Stimulated activated naive CD8-positive, alpha-beta T cell treated with anti-CD3 and anti-CD28 coated beads, Interleukin-15, Interleukin-2, amounts not matched to agents 100 ng/mL and 50 ng/mL, for 24 hours (primary cell): ENCODE data around the gene ENDOV.
A peak's percentile ranks its signal among the peaks of the same experiment; 100 is the strongest.

Experiments used
- H3K27ac Mint-ChIP-seq: one replicate; pipeline ENCODE4 v1.8.0; 2021; ENCODE audit warnings: mild to moderate bottlenecking, mixed read lengths
- H3K27me3 Mint-ChIP-seq: one replicate; pipeline ENCODE4 v1.8.0; 2021; ENCODE audit warnings: mixed read lengths
- H3K36me3 Mint-ChIP-seq: one replicate; pipeline ENCODE4 v1.8.0; 2021; ENCODE audit warnings: low read depth, mixed read lengths
- H3K4me1 Mint-ChIP-seq: one replicate; pipeline ENCODE4 v1.8.0; 2021; ENCODE audit warnings: low read depth, mixed read lengths
- H3K4me3 Mint-ChIP-seq: one replicate; pipeline ENCODE4 v1.8.0; 2021; ENCODE audit warnings: mild to moderate bottlenecking, mixed read lengths
- H3K9me3 Mint-ChIP-seq: one replicate; pipeline ENCODE4 v1.8.0; 2021; ENCODE audit warnings: mixed read lengths

Gene ENDOV

GRCh38 chr17:80382446-80382845, 32.5 kb upstream of the ENDOV start:
- Mint-ChIP-seq H3K9me3 (no peaks in the 10 kb centered on the region), H3K4me3 (no peak overlapping the region), H3K36me3 (peaks cover 93% of the 10 kb centered on the region), H3K27ac (no peak overlapping the region), H3K27me3 (no peaks in the 10 kb centered on the region), H3K4me1 (peaks cover 2% of the 10 kb centered on the region)

DNA sequence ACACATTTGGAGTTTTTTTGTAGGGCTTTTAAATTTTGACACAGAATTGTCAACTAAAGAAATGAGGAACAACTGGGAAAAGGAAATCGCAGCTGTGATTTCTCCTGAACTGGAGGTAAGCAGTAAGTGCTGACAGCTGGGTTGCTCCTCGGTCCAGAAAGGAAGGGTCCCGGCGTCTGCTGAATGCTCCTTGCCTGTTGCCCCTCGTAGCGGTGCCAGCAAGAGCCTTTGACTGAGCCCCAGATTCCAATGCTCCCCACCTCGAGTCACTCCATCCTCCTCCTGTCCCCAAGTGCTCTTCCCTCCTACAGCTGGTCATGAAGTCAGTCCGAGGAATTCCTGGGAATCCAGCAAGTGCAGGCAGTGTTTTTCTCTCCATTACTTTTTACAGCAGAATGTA, 32.0 kb upstream of the ENDOV start:
- Mint-ChIP-seq H3K4me3 (no peak overlapping the region), H3K27ac (peak overlapping the region; percentile 58), H3K36me3 (peaks cover 91% of the 10 kb centered on the region)

GRCh38 chr17:80384078-80384960, 30.6 kb upstream of the ENDOV start:
- no peaks in the 10 kb centered on the region for H3K9me3 Mint-ChIP-seq

More for the DNA sequence above, 32.0 kb upstream of the ENDOV start:
- Mint-ChIP-seq H3K27me3 (no peaks in the 10 kb centered on the region), H3K9me3 (no peaks in the 10 kb centered on the region), H3K4me1 (peaks cover 2% of the 10 kb centered on the region)

DNA sequence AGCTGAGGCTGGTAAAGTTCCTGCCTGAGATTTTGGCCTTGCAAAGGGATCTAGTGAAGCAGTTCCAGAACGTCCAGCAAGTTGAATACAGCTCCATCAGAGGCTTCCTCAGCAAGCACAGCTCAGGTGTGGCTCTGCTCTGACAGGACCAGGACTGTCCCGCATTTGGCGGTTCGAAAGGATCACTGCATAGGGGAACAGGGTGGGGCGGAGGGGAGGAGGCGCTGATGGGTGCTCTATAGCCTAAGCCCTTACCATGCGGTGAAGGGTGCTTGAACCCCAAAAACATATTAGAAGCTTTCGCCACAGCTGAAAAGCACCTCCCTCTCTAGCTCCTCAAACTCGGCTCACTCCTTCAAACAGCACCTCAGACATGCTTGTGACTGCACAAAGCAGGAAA, 29.9 kb upstream of the ENDOV start:
- Mint-ChIP-seq H3K27me3 (no peaks in the 10 kb centered on the region), H3K4me1 (peaks cover 2% of the 10 kb centered on the region), H3K4me3 (no peak overlapping the region), H3K9me3 (no peaks in the 10 kb centered on the region), H3K27ac (peak overlapping the region; percentile 60), H3K36me3 (peaks cover 90% of the 10 kb centered on the region)

More at GRCh38 chr17:80384078-80384960, 30.6 kb upstream of the ENDOV start:
- Mint-ChIP-seq H3K4me3 (no peak overlapping the region), H3K36me3 (peaks cover 90% of the 10 kb centered on the region), H3K27ac (peak overlapping the region; percentile 60), H3K4me1 (peaks cover 2% of the 10 kb centered on the region), H3K27me3 (no peaks in the 10 kb centered on the region)

DNA sequence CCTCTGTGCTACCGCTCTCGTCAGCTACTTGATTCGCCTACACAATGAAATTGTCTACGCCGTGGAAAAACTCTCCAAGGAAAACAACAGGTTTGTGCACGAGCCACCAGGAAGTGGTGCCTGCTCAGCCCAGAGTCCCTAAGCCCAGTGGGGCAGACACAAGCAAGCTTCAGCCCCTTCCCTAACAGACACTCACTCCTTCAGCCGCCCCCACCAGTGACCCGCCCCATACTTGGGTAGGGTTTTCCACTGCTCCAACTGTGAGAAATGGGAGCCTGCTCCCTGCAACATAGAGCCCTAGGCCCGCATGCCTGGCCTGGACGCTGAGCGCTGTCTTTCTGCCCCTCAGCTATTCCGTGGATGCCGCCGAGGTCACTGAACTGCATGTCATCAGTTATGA, 28.6 kb upstream of the ENDOV start:
- H3K36me3 Mint-ChIP-seq: peaks cover 86% of the 10 kb centered on the region
- no peak overlapping the region for H3K27ac Mint-ChIP-seq
- H3K4me1 Mint-ChIP-seq: peaks cover 2% of the 10 kb centered on the region
- no peaks in the 10 kb centered on the region for H3K9me3 Mint-ChIP-seq
- H3K4me3 Mint-ChIP-seq: no peak overlapping the region
- H3K27me3 Mint-ChIP-seq: no peaks in the 10 kb centered on the region

DNA sequence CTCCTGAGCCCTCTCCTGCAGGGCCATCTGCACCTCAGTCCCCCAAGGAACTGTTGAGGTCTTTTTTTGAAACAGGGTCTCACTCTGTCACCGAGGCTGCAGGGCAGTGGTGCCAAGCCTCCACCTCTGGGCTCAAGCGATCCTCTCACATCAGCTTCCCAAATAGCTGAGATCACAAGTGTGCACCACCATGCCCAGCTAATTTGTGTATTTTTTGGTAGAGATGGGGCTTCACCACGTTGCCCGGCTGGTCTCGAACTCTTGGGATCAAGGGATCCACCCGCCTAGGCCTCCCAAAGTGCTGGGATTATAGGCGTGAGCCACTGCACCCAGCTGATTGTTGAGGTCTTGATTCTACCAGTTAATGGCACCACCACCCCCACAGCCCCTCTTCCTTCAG, 27.9 kb upstream of the ENDOV start:
- H3K27me3 Mint-ChIP-seq: no peaks in the 10 kb centered on the region
- H3K27ac Mint-ChIP-seq: no peak overlapping the region
- no peak overlapping the region for H3K4me3 Mint-ChIP-seq
- H3K4me1 Mint-ChIP-seq: peaks cover 2% of the 10 kb centered on the region
- H3K9me3 Mint-ChIP-seq: no peaks in the 10 kb centered on the region
- H3K36me3 Mint-ChIP-seq: peaks cover 86% of the 10 kb centered on the region

- Mint-ChIP-seq H3K36me3 (peaks cover 80% of the 10 kb centered on the region), H3K4me3 (no peak overlapping the region), H3K27ac (no peak overlapping the region), H3K27me3 (no peaks in the 10 kb centered on the region), H3K4me1 (peaks cover 2% of the 10 kb centered on the region), H3K9me3 (no peaks in the 10 kb centered on the region)
Measured at GRCh38 chr17:80388175-80388574, 26.8 kb upstream of the ENDOV start.

DNA sequence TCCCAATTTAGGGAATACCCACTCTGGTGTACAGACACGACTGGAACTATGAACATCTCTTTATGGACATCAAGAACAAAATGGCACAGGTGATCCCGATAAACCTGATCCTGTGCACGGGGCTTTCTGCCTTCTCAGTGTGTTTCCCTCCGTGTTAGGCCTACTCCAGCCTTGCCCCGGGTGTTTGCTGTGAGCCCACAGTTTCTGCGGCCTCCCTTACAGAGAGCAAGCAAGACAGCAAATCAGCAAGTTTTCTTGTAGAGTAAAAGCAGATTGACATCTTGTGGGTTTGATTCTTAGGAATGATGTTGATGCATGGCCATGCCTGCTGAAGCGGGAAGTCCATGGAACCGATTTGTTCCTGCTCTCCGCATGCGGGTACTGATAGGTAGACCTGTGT, 26.4 kb upstream of the ENDOV start:
- no peak overlapping the region for H3K27ac Mint-ChIP-seq
- H3K4me1 Mint-ChIP-seq: no peaks in the 10 kb centered on the region
- no peak overlapping the region for H3K4me3 Mint-ChIP-seq
- no peaks in the 10 kb centered on the region for H3K27me3 Mint-ChIP-seq
- peaks cover 80% of the 10 kb centered on the region for H3K36me3 Mint-ChIP-seq
- no peaks in the 10 kb centered on the region for H3K9me3 Mint-ChIP-seq

DNA sequence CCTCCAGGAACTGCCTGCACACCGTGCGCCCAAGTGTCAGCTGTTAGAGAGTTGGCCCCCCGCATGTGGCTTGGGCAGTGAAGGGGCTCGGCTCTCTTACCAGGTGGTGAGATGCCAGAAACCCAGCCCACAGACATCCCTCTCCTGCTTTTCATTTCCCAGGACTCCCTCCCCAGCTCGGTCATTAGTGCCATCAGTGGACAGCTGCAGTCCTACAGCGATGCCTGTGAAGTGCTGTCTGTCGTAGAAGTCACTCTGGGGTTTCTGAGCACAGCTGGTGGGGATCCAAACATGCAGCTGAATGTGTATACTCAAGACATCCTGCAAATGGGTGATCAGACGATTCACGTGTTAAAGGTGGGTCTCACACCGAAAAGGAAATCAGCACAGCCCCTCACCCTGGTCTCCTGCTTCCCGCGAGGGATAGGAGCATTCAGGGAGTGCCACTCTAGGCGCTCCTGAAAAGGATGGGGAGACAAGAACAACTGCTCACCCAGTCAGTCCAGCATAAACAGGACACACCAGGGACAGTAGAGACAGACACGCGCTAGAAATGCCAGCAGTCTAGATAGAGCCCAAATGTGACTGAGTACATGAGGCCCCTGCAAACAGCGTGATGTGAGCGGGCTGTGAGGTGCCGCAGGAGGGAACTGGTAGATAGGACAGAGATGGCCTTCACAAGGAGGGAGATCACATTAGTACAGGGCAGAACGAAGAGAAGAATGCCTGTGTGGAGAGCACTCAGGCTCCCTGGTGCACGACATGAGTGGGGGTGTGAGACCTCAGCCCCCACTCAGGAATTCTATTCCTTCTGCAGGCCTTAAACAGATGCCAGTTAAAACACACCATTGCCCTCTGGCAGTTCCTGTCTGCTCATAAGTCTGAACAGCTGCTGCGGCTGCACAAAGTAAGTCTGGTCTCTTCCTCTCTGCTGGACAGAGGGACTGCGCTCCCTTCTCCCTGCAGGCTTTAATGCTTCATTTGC, 25.7 kb upstream of the ENDOV start:
- H3K36me3 Mint-ChIP-seq: peaks cover 80% of the 10 kb centered on the region
- H3K27ac Mint-ChIP-seq: no peak overlapping the region

DNA sequence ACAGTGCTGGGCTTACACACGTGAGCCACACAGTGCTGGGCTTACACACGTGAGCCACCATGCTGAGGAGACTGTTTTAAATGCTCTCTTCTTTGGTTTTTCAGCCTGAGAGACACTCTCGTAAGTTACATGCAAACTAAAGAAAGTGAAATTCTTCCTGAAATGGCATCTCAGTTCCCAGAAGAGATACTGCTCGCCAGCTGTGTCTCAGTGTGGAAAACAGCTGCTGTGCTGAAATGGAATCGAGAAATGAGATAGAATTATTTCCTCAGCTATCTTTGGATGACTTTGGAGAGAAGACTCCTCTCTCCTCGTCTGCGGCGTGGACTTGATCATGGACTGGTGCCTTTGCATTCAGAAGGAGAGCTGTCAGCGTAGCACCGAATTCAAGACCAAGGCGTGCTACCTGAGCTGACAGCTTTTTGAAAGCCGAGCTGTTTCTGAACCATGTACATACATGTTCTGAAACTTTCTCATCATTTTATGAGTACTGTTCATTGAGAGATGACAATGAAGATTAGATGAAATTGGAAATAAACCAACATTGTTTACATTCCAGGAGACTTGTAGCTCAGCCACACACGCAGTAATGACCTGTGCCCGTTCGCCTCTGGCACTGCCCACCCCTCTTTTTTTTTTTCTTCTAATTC, 21.6 kb upstream of the ENDOV start:
- H3K27ac Mint-ChIP-seq: no peak overlapping the region
- H3K36me3 Mint-ChIP-seq: peaks cover 55% of the 10 kb centered on the region
- no peaks in the 10 kb centered on the region for H3K27me3 Mint-ChIP-seq
- no peak overlapping the region for H3K4me3 Mint-ChIP-seq
- H3K4me1 Mint-ChIP-seq: peaks cover 8% of the 10 kb centered on the region
- H3K9me3 Mint-ChIP-seq: no peaks in the 10 kb centered on the region

More for the DNA sequence above, 25.7 kb upstream of the ENDOV start:
- Mint-ChIP-seq H3K4me1 (no peaks in the 10 kb centered on the region), H3K4me3 (no peak overlapping the region), H3K27me3 (no peaks in the 10 kb centered on the region), H3K9me3 (no peaks in the 10 kb centered on the region)

DNA sequence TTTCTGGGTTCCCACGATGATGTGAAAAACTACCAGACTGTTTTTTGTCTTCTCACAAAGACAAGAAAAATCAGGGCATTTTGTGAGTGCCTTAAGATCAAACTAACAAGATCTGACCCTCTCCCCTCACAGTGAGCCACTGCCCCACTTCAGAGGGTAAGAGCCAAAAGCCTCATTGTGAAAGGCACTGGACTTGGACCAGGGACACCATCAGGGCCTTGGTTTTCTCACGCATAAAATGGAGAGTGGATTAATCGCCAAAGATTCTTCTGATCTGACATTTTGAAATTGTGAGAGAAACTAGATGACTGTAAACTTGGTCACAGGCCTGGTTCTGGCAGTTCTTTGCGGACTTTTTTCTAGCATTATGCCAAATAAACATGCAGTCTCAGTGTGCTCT, 21.0 kb upstream of the ENDOV start:
- Mint-ChIP-seq H3K9me3 (no peaks in the 10 kb centered on the region), H3K36me3 (peaks cover 50% of the 10 kb centered on the region), H3K27ac (no peak overlapping the region), H3K27me3 (no peaks in the 10 kb centered on the region), H3K4me1 (peaks cover 8% of the 10 kb centered on the region), H3K4me3 (no peak overlapping the region)

GRCh38 chr17:80394629-80395216, 20.2 kb upstream of the ENDOV start:
- no peak overlapping the region for H3K4me3 Mint-ChIP-seq
- H3K36me3 Mint-ChIP-seq: peaks cover 43% of the 10 kb centered on the region

DNA sequence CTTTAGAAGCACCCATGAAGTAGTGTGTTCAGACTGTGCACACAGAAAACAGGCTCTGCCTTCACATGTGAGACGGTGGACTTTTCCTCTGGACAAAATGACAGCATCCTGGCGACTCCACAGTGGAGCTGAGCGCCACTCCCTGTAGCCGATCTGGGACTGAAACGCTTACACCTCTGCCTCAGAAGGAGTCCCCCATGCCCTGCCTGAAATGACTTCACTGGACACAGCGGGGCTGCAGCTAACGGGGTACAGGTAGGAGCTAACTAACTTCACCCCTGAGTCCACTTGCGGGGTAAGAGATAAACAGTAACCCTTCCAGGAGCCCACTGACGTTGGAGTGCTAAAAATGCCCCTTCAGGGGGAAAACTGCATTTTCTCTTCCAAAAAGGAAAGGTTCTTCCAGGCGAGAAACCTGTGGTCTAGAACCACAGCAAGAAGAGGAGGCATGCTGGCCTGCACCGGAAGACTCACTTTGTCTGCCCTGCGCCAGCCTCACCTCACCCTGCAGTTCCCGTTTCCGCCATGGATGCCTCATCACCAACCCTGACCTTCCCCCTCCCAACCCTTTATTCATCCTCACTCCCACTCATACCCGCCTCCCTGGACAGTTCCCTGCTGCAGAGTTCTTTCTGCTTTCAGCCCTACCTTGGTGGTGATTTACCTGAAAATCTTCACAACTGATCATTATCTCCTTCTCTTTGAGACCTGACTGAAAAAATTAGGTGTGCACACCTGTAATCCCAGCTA, 19.4 kb upstream of the ENDOV start:
- peaks cover 34% of the 10 kb centered on the region for H3K36me3 Mint-ChIP-seq
- H3K4me1 Mint-ChIP-seq: peaks cover 8% of the 10 kb centered on the region
- H3K27me3 Mint-ChIP-seq: no peaks in the 10 kb centered on the region
- no peak overlapping the region for H3K4me3 Mint-ChIP-seq
- no peaks in the 10 kb centered on the region for H3K9me3 Mint-ChIP-seq
- no peak overlapping the region for H3K27ac Mint-ChIP-seq

More at GRCh38 chr17:80394629-80395216, 20.2 kb upstream of the ENDOV start:
- peaks cover 8% of the 10 kb centered on the region for H3K4me1 Mint-ChIP-seq
- H3K9me3 Mint-ChIP-seq: no peaks in the 10 kb centered on the region
- H3K27ac Mint-ChIP-seq: no peak overlapping the region
- H3K27me3 Mint-ChIP-seq: no peaks in the 10 kb centered on the region
